HG03108 (cell line): Measurements from ENCODE around the gene SRRM2.
A peak's percentile ranks its signal among the peaks of the same experiment; 100 is the strongest.
"Not testable (repeated sequence)": the region's sequence is repeated elsewhere in the genome, so short reads cannot be mapped to it uniquely, and the experiment has no call there.

Experiments
- ATAC-seq: cut with Tn5 transposase; IDR thresholded peaks from one replicate; pipeline ENCODE4 v1.9.1; 2021; ENCODE audit warnings: moderate library complexity; ENCODE audit not compliant: unreplicated experiment

Gene SRRM2

GRCh38 chr16:2713985-2714774 lies 38.3 kb upstream of the SRRM2 start:
- no peak for ATAC-seq

GRCh38 chr16:2715064-2715463 lies 37.4 kb upstream of the SRRM2 start:
- no peak for ATAC-seq

- no peak for ATAC-seq
Observed at GRCh38 chr16:2715519-2715918, 36.9 kb upstream of the SRRM2 start.

GRCh38 chr16:2715966-2716885 lies 36.2 kb upstream of the SRRM2 start:
- no peak for ATAC-seq

GRCh38 chr16:2716948-2717347 lies 35.5 kb upstream of the SRRM2 start:
- ATAC-seq: no peak

- no peak for ATAC-seq
Observed at GRCh38 chr16:2717383-2718263, 34.8 kb upstream of the SRRM2 start.

GRCh38 chr16:2719328-2720063 lies 32.9 kb upstream of the SRRM2 start:
- no peak for ATAC-seq

GRCh38 chr16:2720064-2720457 lies 32.4 kb upstream of the SRRM2 start, which contains the start of gene PRSS27:
Gene PRSS27, minus strand, starts transcription at chr16:2720224. Its CDS starts 64 bp downstream, at chr16:2720160.
- ATAC-seq: no peak

- ATAC-seq: peak; percentile 76
Observed at GRCh38 chr16:2720719-2721633, 31.5 kb upstream of the SRRM2 start.

- not testable (repeated sequence) for ATAC-seq
Observed at GRCh38 chr16:2721634-2722173, 30.7 kb upstream of the SRRM2 start.

GRCh38 chr16:2724088-2724676 lies 28.3 kb upstream of the SRRM2 start:
- no peak for ATAC-seq

- ATAC-seq: no peak
Observed at GRCh38 chr16:2724816-2725348, 27.6 kb upstream of the SRRM2 start.

- ATAC-seq: no peak
Observed at GRCh38 chr16:2726923-2727322, 25.5 kb upstream of the SRRM2 start.

GRCh38 chr16:2728034-2728433 lies 24.4 kb upstream of the SRRM2 start:
- no peak for ATAC-seq

- ATAC-seq: no peak
Observed at GRCh38 chr16:2734844-2735515, 17.5 kb upstream of the SRRM2 start.

- ATAC-seq: no peak
Observed at GRCh38 chr16:2736476-2737237, 15.8 kb upstream of the SRRM2 start.

- no peak for ATAC-seq
Observed at GRCh38 chr16:2737238-2737605, 15.2 kb upstream of the SRRM2 start.
